HepG2 (cell line): ENCODE measurements around the gene PODXL2. TPM values are rescaled to one million over a fixed set of nuclear protein-coding genes. Genes with fewer than 3 reads are reported as not detected.
A peak's percentile ranks its signal among the peaks of the same experiment; 100 is the strongest.

Source experiments
- ATAC-seq: fragments of 200-7000 bp; cut with Tn5 transposase; 3 replicates; pipeline ENCODE4 v1.9.1; 2020; ENCODE audit warnings: mild to moderate bottlenecking, moderate library complexity
- BruUV-seq: library from RNA; stranded (reverse); fragments of 400-500 nt; replicated peaks from 2 replicates; lab custom pipeline; 2021; lab: Mats Ljungman, UMichigan
- CTCF ChIA-PET: fragments of 300-600 bp; formaldehyde crosslinking; extraction: SDS; loops from one replicate; lab custom pipeline; 2021; ENCODE audit warnings: low total read pairs, inconsistent platforms, low intra/inter-chr PET ratio; lab: Yijun Ruan, JAX
- POLR2A ChIA-PET: fragments of 350-600 bp; sonication (Branson Sonifier 250); formaldehyde crosslinking; loops from one replicate; lab custom pipeline; 2020; ENCODE audit warnings: antibody characterized with exemption, inconsistent platforms; lab: Yijun Ruan, JAX
- DNase-seq: peaks from one replicate; pipeline ENCODE4 v3.0.0-alpha.2; 2015; ENCODE audit warnings: low spot score
- FAIRE-seq: peaks from 3 replicates; lab custom pipeline; 2011; peaks lifted over from hg19 to GRCh38; lab: Jason Lieb, UNC
- H2AFZ ChIP-seq: one replicate; pipeline ENCODE4 v1.6.1; 2011; ENCODE audit warnings: low read length, inconsistent platforms
- H3K27ac ChIP-seq: fragments of 300-600 bp; 3 replicates; pipeline ENCODE4 v1.8.0; 2011; ENCODE audit warnings: mixed run types, mild to moderate bottlenecking, mixed read lengths, low read length, inconsistent platforms; ENCODE audit not compliant: insufficient read depth; ENCODE audit errors: extremely low read length
- H3K27me3 ChIP-seq, 2 experiments: fragments of 200-600 bp in 1 of 2; 2 replicates in 1 of 2; 3 replicates in 1 of 2; pipeline versions ENCODE4 v1.6.0 to v1.8.0; 2011; ENCODE audit warnings: low read length in 2 of 2, mild to moderate bottlenecking in 2 of 2, moderate library complexity in 2 of 2, inconsistent platforms in 1 of 2; ENCODE audit not compliant: insufficient read depth in 2 of 2, control insufficient read depth in 1 of 2
- H3K36me3 ChIP-seq, 2 experiments: fragments of 200-600 bp in 1 of 2; replicated peaks in 1 of 2; 2 replicates in 1 of 2; 3 replicates in 1 of 2; pipeline versions ENCODE4 v1.5.1 to v1.8.0; 2011; ENCODE audit warnings: low read length in 2 of 2, inconsistent platforms in 1 of 2; ENCODE audit not compliant: insufficient read depth in 2 of 2, control insufficient read depth in 1 of 2
- H3K4me1 ChIP-seq: 2 replicates; pipeline ENCODE4 v1.5.1; 2012; ENCODE audit warnings: low read length, inconsistent platforms; ENCODE audit not compliant: insufficient read depth
- H3K4me2 ChIP-seq: 2 replicates; pipeline ENCODE4 v1.6.0; 2011; ENCODE audit warnings: low read depth, low read length, inconsistent platforms
- H3K4me3 ChIP-seq, 3 experiments: fragments of 200-600 bp in 1 of 3; sonication (generic), shearing (Covaris generic) in 1 of 3; replicated peaks in 1 of 3; 2 replicates each; pipeline ENCODE4 v1.5.1; 2011 to 2016; ENCODE audit warnings: low read length in 3 of 3, inconsistent platforms in 2 of 3, low read depth in 2 of 3, mild to moderate bottlenecking in 2 of 3, control low read depth in 1 of 3, mixed read lengths in 1 of 3; ENCODE audit not compliant: insufficient read depth in 1 of 3
- H3K79me2 ChIP-seq: one replicate; pipeline ENCODE4 v1.6.1; 2011; ENCODE audit warnings: low read length, inconsistent platforms; ENCODE audit not compliant: insufficient read depth
- H3K9ac ChIP-seq: 2 replicates; pipeline ENCODE4 v1.6.0; 2011; ENCODE audit warnings: mild to moderate bottlenecking, low read depth, low read length, inconsistent platforms; ENCODE audit not compliant: insufficient read depth
- H3K9me3 ChIP-seq: 2 replicates; pipeline ENCODE4 v1.5.1; 2012; ENCODE audit warnings: mild to moderate bottlenecking, low read length
- H4K20me1 ChIP-seq: 2 replicates; pipeline ENCODE4 v1.6.0; 2011; ENCODE audit warnings: inconsistent platforms, mild to moderate bottlenecking, low read length, moderate library complexity; ENCODE audit not compliant: insufficient read depth
- CTCF ChIP-seq: sonication (generic); formaldehyde crosslinking; IDR thresholded peaks from 2 replicates; pipeline ENCODE4 v1.5.0; 2020; ENCODE audit warnings: mild to moderate bottlenecking, missing genetic modification reagents, moderate library complexity
- MYC ChIP-seq: sonication (generic); formaldehyde crosslinking; IDR thresholded peaks from 2 replicates; pipeline ENCODE4 v1.9.0; 2021; ENCODE audit warnings: missing genetic modification reagents, borderline replicate concordance
- NFE2L1 ChIP-seq: sonication (generic); formaldehyde crosslinking; IDR thresholded peaks from 2 replicates; pipeline ENCODE4 v1.4.0; 2020; ENCODE audit warnings: missing genetic modification reagents, mild to moderate bottlenecking, borderline replicate concordance
- RAD21 ChIP-seq: fragments of 450-650 bp; formaldehyde crosslinking; IDR thresholded peaks from 2 replicates; pipeline ENCODE4 v1.5.0; 2020; ENCODE audit warnings: mild to moderate bottlenecking
- SALL1 ChIP-seq: sonication (generic); formaldehyde crosslinking; IDR thresholded peaks from 2 replicates; pipeline ENCODE4 v1.8.0; 2022; ENCODE audit warnings: mild to moderate bottlenecking, missing genetic modification reagents
- SMC3 ChIP-seq: IDR thresholded peaks from 2 replicates; pipeline ENCODE4 v1.6.1; 2011; ENCODE audit warnings: low read length, improper control_type of control experiment
- STAG1 ChIP-seq: sonication (generic); formaldehyde crosslinking; IDR thresholded peaks from 2 replicates; pipeline ENCODE4 v1.4.0; 2020; ENCODE audit warnings: missing genetic modification reagents
- STAT6 ChIP-seq: sonication (generic); formaldehyde crosslinking; IDR thresholded peaks from 2 replicates; pipeline ENCODE4 v1.4.0; 2020; ENCODE audit warnings: missing genetic modification reagents, mild to moderate bottlenecking, borderline replicate concordance
- ZNF24 ChIP-seq: fragments of 450-650 bp; IDR thresholded peaks from 2 replicates; pipeline ENCODE4 v1.6.1; 2017; ENCODE audit warnings: antibody characterized with exemption, mild to moderate bottlenecking
- ZNF547 ChIP-seq: sonication (generic); formaldehyde crosslinking; IDR thresholded peaks from 2 replicates; pipeline ENCODE4 v1.5.1; 2020; ENCODE audit warnings: mild to moderate bottlenecking, missing genetic modification reagents
- ZNF749 ChIP-seq: sonication (generic); formaldehyde crosslinking; IDR thresholded peaks from 2 replicates; pipeline ENCODE4 v1.8.0; 2022; ENCODE audit warnings: mild to moderate bottlenecking, missing genetic modification reagents, moderate library complexity, borderline replicate concordance
- WGBS: methylation state at CpG from one replicate; pipeline ENCODE4 v1.1.6; 2017; ENCODE audit warnings: low lambda C conversion rate; 5-methylcytosine and 5-hydroxymethylcytosine counted together
- in situ Hi-C: cut with HindIII; loops from 2 replicates; pipeline ENCODE4 v1.10.0; 2017; ENCODE audit warnings: low pct_unique_long_range_greater_than_20kb; ENCODE audit not compliant: extremely low pct_ligation_motif_present
- intact Hi-C: fragments of 100-400 bp; cut with micrococcal nuclease; formaldehyde crosslinking; loops from one replicate; pipeline ENCODE4 v1.10.0; 2022; ENCODE audit not compliant: unreplicated experiment
- polyA plus RNA-seq, 8 experiments: library from polyadenylated mRNA; depleted of rRNA in 3 of 8; stranded (reverse) in 7 of 8; unstranded in 1 of 8; fragments of >200 nt; fragmentation: Illumina TruSeq in 4 of 8; extraction: Trizol in 4 of 8; gene quantifications; 2 replicates each; pipeline versions ENCODE4 v1.2.1 to v1.2.3, GENCODE V29; 2011 to 2016; ENCODE audit warnings: low read depth in 4 of 8, missing spikeins in 1 of 8, mixed read lengths in 1 of 8; ENCODE audit not compliant: insufficient read depth in 1 of 8
- total RNA-seq, 5 experiments: library from RNA; depleted of rRNA; stranded (reverse); fragments of >200 nt; fragmentation: Illumina TruSeq; extraction: Trizol; gene quantifications; 2 replicates each; pipeline ENCODE4 v1.2.3, GENCODE V29; 2016; ENCODE audit warnings: low read depth in 1 of 5
- TF ChIP-seq, protein P1 (sequence below): sonication (generic); formaldehyde crosslinking; IDR thresholded peaks from 2 replicates; pipeline ENCODE4 v1.4.0; 2020; ENCODE audit warnings: missing genetic modification reagents, low read depth, mild to moderate bottlenecking, borderline replicate concordance

The PODXL2 gene
- total and polyA plus RNA-seq, 2 of the 13 experiments (the other 11 are each of a cell fraction or from before 2014, with no cell fraction given), result 20.4 to 25.1 TPM

GRCh38 chr3:127651516-127652172 lies 22.7 kb downstream of the PODXL2 start (continued):
- TF ChIP-seq, protein P1, sequence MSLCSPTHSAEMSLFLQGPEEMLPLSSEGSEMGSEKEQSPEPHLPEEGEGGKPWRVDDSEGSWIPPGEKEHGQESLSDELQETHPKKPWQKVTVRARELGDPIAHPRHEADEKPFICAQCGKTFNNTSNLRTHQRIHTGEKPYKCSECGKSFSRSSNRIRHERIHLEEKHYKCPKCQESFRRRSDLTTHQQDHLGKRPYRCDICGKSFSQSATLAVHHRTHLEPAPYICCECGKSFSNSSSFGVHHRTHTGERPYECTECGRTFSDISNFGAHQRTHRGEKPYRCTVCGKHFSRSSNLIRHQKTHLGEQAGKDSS (CRISPR knock-in tag), result no peak
- TF ChIP-seq ZNF547 (CRISPR knock-in tag) (no peak), ZNF749 (CRISPR knock-in tag) (no peak)

DNA sequence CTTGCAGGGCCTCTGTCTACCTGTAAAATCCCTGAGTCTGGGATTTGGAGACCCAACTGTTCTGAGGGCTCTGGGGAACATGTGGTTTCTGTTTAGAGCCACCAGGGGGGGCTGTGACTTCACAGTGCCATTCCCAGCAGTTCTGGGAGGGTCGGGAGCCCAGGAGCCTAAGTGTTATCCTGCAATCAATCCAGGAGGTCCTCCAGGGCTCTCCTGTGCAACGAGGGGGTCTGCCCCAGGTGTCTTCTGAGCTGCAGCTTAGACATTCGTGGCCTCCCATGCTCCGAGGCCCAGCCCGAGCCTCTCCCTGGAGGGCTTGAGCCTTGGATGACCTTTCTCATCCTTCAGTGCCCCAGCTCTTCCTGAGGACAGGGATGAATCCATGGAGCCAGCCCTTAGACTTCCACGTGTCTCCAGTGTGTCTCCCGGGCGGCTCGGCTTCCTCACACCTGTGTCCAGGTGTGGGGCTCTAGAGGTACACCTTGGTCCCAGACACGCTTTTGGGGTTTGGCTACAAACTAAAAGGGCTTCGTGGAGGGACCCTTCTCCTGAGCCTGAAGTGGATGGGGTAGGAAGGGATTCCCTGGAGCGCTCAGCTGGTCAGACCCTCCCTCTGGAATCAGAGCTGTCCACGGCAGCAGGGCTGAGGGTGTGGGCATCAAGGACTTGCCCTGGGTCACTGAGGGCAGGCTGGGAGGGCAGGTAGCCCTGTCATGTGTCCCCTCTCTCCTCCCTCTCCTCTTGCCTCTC lies 23.4 kb downstream of the PODXL2 start:
- H3K9me3 ChIP-seq, result no peaks in the 10 kb centered on the region
- 0 out of 5 replicates have a peak, but pooled peaks cover 0 to 2% of the 10 kb centered on the region in 2 experiments for H3K36me3 ChIP-seq
- no peak overlapping the region for H3K4me3 ChIP-seq
- no peak overlapping the region for H3K27ac ChIP-seq
- H3K9ac ChIP-seq, result no peak overlapping the region
- ATAC-seq (peak; percentile 96), FAIRE-seq (no peak)
- H2AFZ ChIP-seq, result no peak overlapping the region
- H3K4me1 ChIP-seq, result peaks cover 10% of the 10 kb centered on the region; the same call in 1 of the 2 replicates
- intact Hi-C loops, result loop anchor here (2.0 kb wide), 1 partner anchor 42 kb away; no protein-coding TSS in a partner anchor
- in situ Hi-C loops, result no loop called here
- no peaks in the 10 kb centered on the region for H4K20me1 ChIP-seq
- no TSS peak for BruUV-seq
- ChIA-PET CTCF (interaction anchor here (1.3 to 1.5 kb wide), 3 partner anchors 42 to 319 kb away, joined by 6 to 9 read pairs (median 7); no protein-coding TSS in a partner anchor), POLR2A (no interaction called here)
- no peak overlapping the region for H3K4me2 ChIP-seq
- no peaks in the 10 kb centered on the region for H3K79me2 ChIP-seq
- no peaks in the 10 kb centered on the region for H3K27me3 ChIP-seq
- peak; percentile 83 for TF ChIP-seq CTCF (CRISPR knock-in tag)
- no peak for TF ChIP-seq NFE2L1 (CRISPR knock-in tag)
- TF ChIP-seq RAD21 (CRISPR knock-in tag), result peak; percentile 75
- TF ChIP-seq MYC (CRISPR knock-in tag), result 0 out of 2 replicates have a peak, but pooled peaks have one; percentile 17
- TF ChIP-seq STAG1, result peak; percentile 80
- TF ChIP-seq SMC3, result peak; percentile 77
- peak; percentile 9; the same call in 1 of the 2 replicates for TF ChIP-seq SALL1 (CRISPR knock-in tag)
- TF ChIP-seq ZNF24, result no peak
- TF ChIP-seq STAT6 (CRISPR knock-in tag), result no peak
- TF ChIP-seq, all 625 proteins: peak for 6
- DNase-seq, result peak; percentile 37
- 65% methylated on average over 8 of the region's 13 CpGs for WGBS
